GM12878 (cell line): ENCODE data around the gene IL1RAPL1. TPM values are rescaled to one million over a fixed set of nuclear protein-coding genes. Genes with fewer than 3 reads are reported as not detected.

Experiments
- ATAC-seq: fragments of 200-7000 bp; cut with Tn5 transposase; 3 replicates; pipeline ENCODE4 v1.9.1; 2020; ENCODE audit warnings: mild to moderate bottlenecking, moderate library complexity
- BruUV-seq: library from RNA; stranded (reverse); fragments of 400-500 nt; replicated peaks from 2 replicates; lab custom pipeline; 2021; lab: Mats Ljungman, UMichigan
- CTCF ChIA-PET: fragments of 300-600 bp; sonication (Branson Sonifier 250); formaldehyde crosslinking; extraction: SDS; loops from one replicate; lab custom pipeline; 2021; ENCODE audit warnings: inconsistent platforms; lab: Yijun Ruan, JAX
- POLR2A ChIA-PET: fragments of 350-600 bp; formaldehyde crosslinking; extraction: SDS; loops from one replicate; lab custom pipeline; 2021; ENCODE audit warnings: inconsistent platforms; lab: Charles Lee
- RAD21 ChIA-PET: fragments of 300-600 bp; sonication (Branson Sonifier 250); formaldehyde crosslinking; loops from one replicate; lab custom pipeline; 2023; ENCODE audit warnings: antibody characterized with exemption; ENCODE audit not compliant: unreplicated experiment; lab: Charles Lee
- SMC1A ChIA-PET: fragments of 300-600 bp; sonication (Branson Sonifier 250); formaldehyde crosslinking; loops from one replicate; lab custom pipeline; 2023; ENCODE audit not compliant: unreplicated experiment, uncharacterized antibody; lab: Charles Lee
- DNase-seq: peaks from one replicate; pipeline ENCODE4 v3.0.0-alpha.2; 2011; ENCODE audit warnings: low read depth, low spot score
- FAIRE-seq: peaks from 3 replicates; lab custom pipeline; 2011; peaks lifted over from hg19 to GRCh38; lab: Jason Lieb, UNC
- H2AFZ ChIP-seq: 2 replicates; pipeline ENCODE4 v1.6.0; 2011; ENCODE audit warnings: low read depth, low read length, control low read depth; ENCODE audit not compliant: control insufficient read depth
- H3K27ac ChIP-seq: 2 replicates; pipeline ENCODE4 v1.5.1; 2011; ENCODE audit warnings: control low read depth; ENCODE audit not compliant: control insufficient read depth, insufficient read depth
- H3K27me3 ChIP-seq, 2 experiments: replicated peaks in 1 of 2; 2 replicates each; pipeline versions ENCODE4 v1.6.0 to v1.6.1; 2011; ENCODE audit warnings: low read length in 1 of 2; ENCODE audit not compliant: control insufficient read depth in 2 of 2, insufficient read depth in 2 of 2
- H3K36me3 ChIP-seq, 2 experiments: 2 replicates each; pipeline ENCODE4 v1.5.1; 2011; ENCODE audit warnings: low read length in 1 of 2; ENCODE audit not compliant: control insufficient read depth in 2 of 2, insufficient read depth in 2 of 2
- H3K4me1 ChIP-seq: 2 replicates; pipeline ENCODE4 v1.6.1; 2011; ENCODE audit warnings: mild to moderate bottlenecking, low read length, moderate library complexity, mixed read lengths; ENCODE audit not compliant: control insufficient read depth, insufficient read depth
- H3K4me2 ChIP-seq: 2 replicates; pipeline ENCODE4 v1.6.0; 2011; ENCODE audit warnings: control low read depth; ENCODE audit not compliant: control insufficient read depth, insufficient read depth
- H3K4me3 ChIP-seq: fragments of 200-600 bp; sonication (generic); 2 replicates; pipeline ENCODE4 v1.5.1; 2016
- H3K79me2 ChIP-seq: 2 replicates; pipeline ENCODE4 v1.6.0; 2011; ENCODE audit warnings: low read length; ENCODE audit not compliant: control insufficient read depth, insufficient read depth
- H3K9ac ChIP-seq: 2 replicates; pipeline ENCODE4 v1.8.0; 2011; ENCODE audit warnings: low read length, control low read depth, mixed read lengths; ENCODE audit not compliant: control insufficient read depth, insufficient read depth
- H3K9me3 ChIP-seq: replicated peaks from 3 replicates; pipeline ENCODE4 v1.5.1; 2011; ENCODE audit warnings: mild to moderate bottlenecking, low read length; ENCODE audit not compliant: control insufficient read depth, insufficient read depth
- H4K20me1 ChIP-seq: 2 replicates; pipeline ENCODE4 v1.6.0; 2011; ENCODE audit not compliant: control insufficient read depth, insufficient read depth
- CREM ChIP-seq: IDR thresholded peaks from 2 replicates; pipeline ENCODE4 v1.6.1; 2014; ENCODE audit warnings: antibody characterized with exemption, low read depth
- FOXM1 ChIP-seq: IDR thresholded peaks from 2 replicates; pipeline ENCODE4 v1.6.1; 2012; ENCODE audit warnings: low read depth, mild to moderate bottlenecking, inconsistent platforms, low read length, moderate library complexity
- HDGF ChIP-seq: fragments of 450-650 bp; IDR thresholded peaks from 2 replicates; pipeline ENCODE4 v1.6.1; 2016; ENCODE audit warnings: antibody characterized with exemption
- IRF3 ChIP-seq: fragments of 450-650 bp; IDR thresholded peaks from 2 replicates; pipeline ENCODE4 v1.6.1; 2014; ENCODE audit warnings: mild to moderate bottlenecking
- KDM1A ChIP-seq: fragments of 200-600 bp; sonication (generic); IDR thresholded peaks from 2 replicates; pipeline ENCODE4 v1.6.1; 2016; ENCODE audit warnings: borderline replicate concordance
- NR2C2 ChIP-seq: IDR thresholded peaks from 2 replicates; pipeline ENCODE4 v1.6.1; 2011; ENCODE audit warnings: borderline replicate concordance, low read depth; ENCODE audit not compliant: control insufficient read depth, insufficient read length
- PML ChIP-seq: IDR thresholded peaks from 2 replicates; pipeline ENCODE4 v1.6.1; 2012; ENCODE audit warnings: low read length, inconsistent platforms
- RBBP5 ChIP-seq: fragments of 200-600 bp; sonication (generic); conservative IDR thresholded peaks from 2 replicates; pipeline ENCODE4 v1.6.1; 2016
- RUNX3 ChIP-seq: IDR thresholded peaks from 2 replicates; pipeline ENCODE4 v1.6.1; 2012; ENCODE audit warnings: low read length, inconsistent platforms
- TBL1XR1 ChIP-seq: IDR thresholded peaks from 2 replicates; pipeline ENCODE4 v1.6.1; 2012; ENCODE audit warnings: low read depth, low read length, improper control_type of control experiment
- ZNF24 ChIP-seq: fragments of 450-650 bp; IDR thresholded peaks from 2 replicates; pipeline ENCODE4 v1.6.1; 2017; ENCODE audit warnings: antibody characterized with exemption, mild to moderate bottlenecking
- ZNF384 ChIP-seq: IDR thresholded peaks from 2 replicates; pipeline ENCODE4 v1.6.1; 2012; ENCODE audit warnings: low read depth, mild to moderate bottlenecking, low read length, improper control_type of control experiment, borderline replicate concordance
- WGBS: methylation state at CpG from one replicate; pipeline ENCODE4 v1.1.6; 2016; ENCODE audit warnings: low lambda C conversion rate; ENCODE audit not compliant: insufficient replicate concordance, insufficient coverage; ENCODE audit errors: missing lambda C conversion rate; 5-methylcytosine and 5-hydroxymethylcytosine counted together
- in situ Hi-C: fragments of 300-500 bp; cut with MboI; formaldehyde crosslinking; loops from 9 replicates; pipeline ENCODE4 v1.14.3; 2018; ENCODE audit warnings: mixed read lengths
- intact Hi-C: fragments of 100-400 bp; cut with micrococcal nuclease; formaldehyde crosslinking; loops from one replicate; pipeline ENCODE4 v1.14.2; 2022; ENCODE audit not compliant: unreplicated experiment
- polyA plus RNA-seq, 11 experiments: library from polyadenylated mRNA; depleted of rRNA in 4 of 11; unstranded in 6 of 11; stranded (reverse) in 5 of 11; fragments of >200 nt; fragmentation: Nextera tagmentation in 4 of 11; fragmentation: Illumina TruSeq in 1 of 11; extraction: Ambion mirVana in 4 of 11; extraction: Trizol in 1 of 11; gene quantifications; 1 replicate in 1 of 11; 2 replicates in 10 of 11; pipeline versions ENCODE4 v1.2.1 to v1.2.3, GENCODE V29; 2011 to 2016; ENCODE audit warnings: inconsistent platforms in 2 of 11, missing spikeins in 2 of 11, low read depth in 1 of 11
- total RNA-seq, 4 experiments: library from RNA; depleted of rRNA in 3 of 4; stranded (reverse); fragments of >200 nt in 3 of 4; fragmentation: Illumina TruSeq in 1 of 4; extraction: Trizol in 1 of 4; gene quantifications; 2 replicates each; pipeline versions ENCODE4 v1.2.1 to v1.2.3, GENCODE V29; 2013 to 2021

Gene IL1RAPL1
- total and polyA plus RNA-seq, 10 of the 15 experiments (the other 5 are each of a cell fraction or from before 2014, with no cell fraction given), result not detected

DNA sequence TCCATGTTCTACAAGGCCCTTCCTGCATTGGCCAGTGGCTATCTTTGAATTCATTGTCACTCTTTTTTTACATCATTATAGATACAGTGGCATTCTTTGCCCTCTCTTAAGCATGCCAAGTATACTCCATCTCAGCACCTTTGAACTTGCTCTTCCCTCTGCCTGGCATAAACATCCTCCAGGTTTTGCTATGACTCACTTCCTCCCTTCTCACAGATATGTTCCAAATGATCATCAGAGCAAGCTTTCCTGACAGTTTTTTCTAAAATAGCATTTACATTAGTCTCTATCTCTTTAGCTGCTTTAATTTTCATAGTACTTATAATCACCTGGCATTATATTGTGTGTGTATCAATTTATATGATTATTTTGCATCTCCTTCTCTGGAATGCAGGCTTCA, 1074.9 kb downstream of the IL1RAPL1 start (continued):
- TF ChIP-seq KDM1A (no peak), NR2C2 (no peak), IRF3 (no peak), RUNX3 (no peak), RBBP5 (no peak), PML (no peak), HDGF (no peak)

- peak; percentile 7 for DNase-seq
- WGBS, result 1% methylated on average over 4 of the region's 4 CpGs
- SMC1A ChIA-PET, result no interaction called here
- ATAC-seq, result peak; percentile 69
- Histone ChIP-seq H3K79me2 (no peaks in the 10 kb centered on the region), H4K20me1 (no peaks in the 10 kb centered on the region), H3K4me1 (0 out of 2 replicates have a peak, but pooled peaks cover 3% of the 10 kb centered on the region), H3K36me3 (no peaks in the 10 kb centered on the region), H3K9ac (no peak overlapping the region), H3K4me3 (no peak overlapping the region), H3K27me3 (no peaks in the 10 kb centered on the region), H3K27ac (no peak overlapping the region; the same call in 1 of the 2 replicates), H3K9me3 (no peaks in the 10 kb centered on the region; the same call in 1 of the 3 replicates), H2AFZ (peak overlapping the region; percentile 24; the same call in 1 of the 2 replicates), H3K4me2 (no peak overlapping the region; the same call in 1 of the 2 replicates)
- no peak for TF ChIP-seq ZNF384
- TF ChIP-seq ZNF24, result no peak
- 0 out of 2 replicates have a peak, but pooled peaks have one; percentile 5 for TF ChIP-seq CREM
- TF ChIP-seq RUNX3, result peak; percentile 37; the same call in 1 of the 2 replicates
- TF ChIP-seq FOXM1, result 0 out of 2 replicates have a peak, but pooled peaks have one; percentile 8
- TF ChIP-seq TBL1XR1, result no peak
- no TSS peak for BruUV-seq
- intact Hi-C loops, result no loop called here
- POLR2A ChIA-PET, result no interaction called here
- RAD21 ChIA-PET, result no interaction called here
- CTCF ChIA-PET, result no interaction called here
- FAIRE-seq, result peak; percentile 49
- in situ Hi-C loops, result no loop called here
These were observed 1075.7 kb downstream of the IL1RAPL1 start for GRCh38 chrX:29662759-29663503.
